Hepatocyte (in vitro differentiated cells): Measurements from ENCODE around the gene MBD6. TPM values are rescaled to one million over a fixed set of nuclear protein-coding genes. Genes with fewer than 3 reads are reported as not detected.
A peak's percentile ranks its signal among the peaks of the same experiment; 100 is the strongest.
"Not testable (repeated sequence)": the region's sequence is repeated elsewhere in the genome, so short reads cannot be mapped to it uniquely, and the experiment has no call there.

Experiments used
- DNase-seq: peaks from one replicate; pipeline ENCODE4 v3.0.0-alpha.2; 2016; ENCODE audit warnings: low spot score
- H2AFZ ChIP-seq: fragments of 200-600 bp; sonication (generic); 2 replicates; pipeline ENCODE4 v1.6.0; 2016; ENCODE audit warnings: antibody characterized with exemption, mild to moderate bottlenecking
- H3K27ac ChIP-seq: fragments of 200-600 bp; sonication (generic); 2 replicates; pipeline ENCODE4 v1.5.1; 2016; ENCODE audit warnings: mild to moderate bottlenecking
- H3K27me3 ChIP-seq: fragments of 200-600 bp; sonication (generic); 2 replicates; pipeline ENCODE4 v1.6.1; 2016
- H3K36me3 ChIP-seq: fragments of 200-600 bp; sonication (generic); replicated peaks from 2 replicates; pipeline ENCODE4 v1.5.1; 2016; ENCODE audit warnings: low read depth; ENCODE audit not compliant: insufficient read depth
- H3K4me1 ChIP-seq: fragments of 200-600 bp; sonication (generic); 2 replicates; pipeline ENCODE4 v1.5.1; 2016; ENCODE audit warnings: mild to moderate bottlenecking, moderate library complexity; ENCODE audit not compliant: insufficient read depth
- H3K4me2 ChIP-seq: fragments of 200-600 bp; sonication (generic); 2 replicates; pipeline ENCODE4 v1.6.0; 2016
- H3K4me3 ChIP-seq: fragments of 200-600 bp; sonication (generic); 2 replicates; pipeline ENCODE4 v1.5.1; 2016; ENCODE audit warnings: mild to moderate bottlenecking
- H3K79me2 ChIP-seq: fragments of 200-600 bp; sonication (generic); 2 replicates; pipeline ENCODE4 v1.6.0; 2017; ENCODE audit warnings: mild to moderate bottlenecking
- H3K9me2 ChIP-seq: fragments of 200-600 bp; sonication (generic); replicated peaks from 2 replicates; pipeline ENCODE4 v1.6.0; 2017; ENCODE audit warnings: mild to moderate bottlenecking; ENCODE audit not compliant: insufficient read depth
- H3K9me3 ChIP-seq: fragments of 200-600 bp; sonication (generic); 2 replicates; pipeline ENCODE4 v1.5.1; 2016; ENCODE audit warnings: low read depth, mild to moderate bottlenecking
- H4K20me1 ChIP-seq: fragments of 200-600 bp; sonication (generic); 2 replicates; pipeline ENCODE4 v1.6.0; 2016; ENCODE audit warnings: mild to moderate bottlenecking; ENCODE audit not compliant: insufficient read depth, poor library complexity, severe bottlenecking
- CTCF ChIP-seq: fragments of 200-600 bp; sonication (generic); IDR thresholded peaks from 2 replicates; pipeline ENCODE4 v1.5.1; 2016; ENCODE audit warnings: antibody characterized with exemption, mild to moderate bottlenecking; ENCODE audit not compliant: poor library complexity
- EZH2 ChIP-seq: fragments of 200-600 bp; sonication (generic); IDR thresholded peaks from 2 replicates; pipeline ENCODE4 v1.6.1; 2016; ENCODE audit warnings: antibody characterized with exemption, mild to moderate bottlenecking, borderline replicate concordance
- EZH2phosphoT487 ChIP-seq: fragments of 200-600 bp; sonication (generic); IDR thresholded peaks from one replicate; pipeline ENCODE4 v1.6.1; 2018; ENCODE audit warnings: antibody characterized with exemption, mild to moderate bottlenecking, low read depth, moderate library complexity; ENCODE audit not compliant: unreplicated experiment, severe bottlenecking
- WGBS: methylation state at CpG from one replicate; pipeline ENCODE4 v1.1.6; 2016; ENCODE audit warnings: low lambda C conversion rate; ENCODE audit errors: missing lambda C conversion rate; 5-methylcytosine and 5-hydroxymethylcytosine counted together
- polyA plus RNA-seq: library from polyadenylated mRNA; unstranded; fragments of >200 nt; fragmentation: Nextera tagmentation; extraction: Ambion mirVana; gene quantifications from 2 replicates; pipeline ENCODE4 v1.2.1, GENCODE V29; 2016
- total RNA-seq: library from RNA; depleted of rRNA; stranded (reverse); fragments of >200 nt; gene quantifications from 2 replicates; pipeline ENCODE4 v1.2.3, GENCODE V29; 2014

The MBD6 gene
- total and polyA plus RNA-seq, 2 experiments from 2014 or later = 7.0 to 35.2 TPM

DNA sequence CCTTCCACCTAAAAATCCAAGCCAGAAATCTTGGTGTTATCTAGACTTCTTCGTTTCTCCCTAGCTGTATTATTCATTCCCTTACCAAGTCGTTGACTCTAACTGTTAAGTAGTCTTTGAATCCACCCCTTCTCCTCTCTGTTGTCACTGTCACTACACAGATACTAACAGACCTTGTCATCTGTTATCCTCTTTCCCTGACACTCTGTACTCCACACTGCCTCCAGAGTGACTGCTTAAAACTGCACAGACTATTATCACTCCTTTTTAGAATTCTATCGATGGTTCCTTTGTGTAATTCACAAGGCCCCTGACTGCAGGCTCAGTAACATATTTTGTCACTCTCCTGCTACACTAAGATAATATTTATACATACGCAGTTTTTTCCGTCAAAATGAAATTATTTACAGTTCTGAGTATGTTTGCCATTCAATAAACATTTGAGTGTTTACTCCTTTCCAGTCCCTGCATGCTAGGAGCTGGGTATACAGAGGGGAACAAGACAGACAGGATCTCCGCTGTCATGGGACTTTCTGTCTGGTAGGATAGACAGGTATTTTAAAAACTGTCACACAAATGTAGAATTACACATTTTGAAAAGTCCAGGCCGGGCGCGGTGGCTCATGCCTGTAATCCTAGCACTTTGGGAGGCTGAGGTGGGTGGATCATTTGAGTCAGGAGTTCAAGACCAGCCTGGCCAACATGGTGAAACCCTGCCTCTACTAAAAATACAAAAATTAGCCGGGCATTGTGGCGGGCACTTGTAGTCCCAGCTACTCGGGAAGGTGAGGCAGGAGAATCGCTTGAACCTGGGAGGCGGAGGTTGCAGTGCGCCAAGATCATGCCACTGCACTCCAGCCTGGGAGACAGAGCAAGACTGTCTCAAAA, 31.0 kb upstream of the MBD6 start:
- WGBS = 95% methylated on average over 15 of the region's 15 CpGs
- Histone ChIP-seq H2AFZ (no peak overlapping the region), H3K4me1 (peaks cover 11% of the 10 kb centered on the region), H3K27ac (no peak overlapping the region), H3K79me2 (peaks cover 27% of the 10 kb centered on the region), H3K9me3 (no peaks in the 10 kb centered on the region), H3K9me2 (no peaks in the 10 kb centered on the region), H3K36me3 (no peaks in the 10 kb centered on the region), H3K27me3 (no peaks in the 10 kb centered on the region), H3K4me2 (no peak overlapping the region), H3K4me3 (no peak overlapping the region), H4K20me1 (peaks cover 2% of the 10 kb centered on the region)
- peak; percentile 8 for TF ChIP-seq CTCF
- TF ChIP-seq EZH2phosphoT487 = no peak
- TF ChIP-seq EZH2 = no peak
- no peak for DNase-seq

- not testable (repeated sequence) for H3K36me3 ChIP-seq, H3K4me1 ChIP-seq, H3K27ac ChIP-seq, H3K9me2 ChIP-seq, H4K20me1 ChIP-seq, H3K79me2 ChIP-seq, DNase-seq, H3K27me3 ChIP-seq, H3K9me3 ChIP-seq, H2AFZ ChIP-seq, H3K4me2 ChIP-seq, H3K4me3 ChIP-seq
- WGBS = 96% methylated on average over 10 of the region's 48 CpGs
Measured at GRCh38 chr12:57495051-57495701, 27.4 kb upstream of the MBD6 start.

DNA sequence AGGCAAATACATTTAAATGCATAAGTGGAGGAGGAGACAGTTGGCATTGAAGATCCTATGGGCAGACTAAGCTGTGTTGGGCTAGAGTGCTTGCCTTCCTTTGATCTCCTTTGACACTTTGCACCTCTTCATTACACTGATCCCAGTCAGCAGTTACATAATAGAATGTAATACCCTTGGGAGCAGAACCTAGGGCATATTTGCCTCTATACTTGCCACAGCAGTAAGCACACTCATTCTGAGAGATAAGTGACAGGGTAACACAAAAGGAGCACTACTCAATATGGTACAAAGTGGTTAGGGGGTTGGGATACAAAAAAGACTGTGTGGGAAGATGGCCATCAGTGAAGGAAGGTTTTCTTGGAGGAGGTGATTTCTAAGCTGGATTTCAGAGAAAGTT, 25.8 kb upstream of the MBD6 start:
- Histone ChIP-seq H3K27me3 (no peaks in the 10 kb centered on the region), H3K9me2 (no peaks in the 10 kb centered on the region), H3K36me3 (no peaks in the 10 kb centered on the region), H3K4me1 (no peaks in the 10 kb centered on the region), H3K79me2 (no peaks in the 10 kb centered on the region), H3K9me3 (no peaks in the 10 kb centered on the region), H3K27ac (no peak overlapping the region), H4K20me1 (no peaks in the 10 kb centered on the region), H2AFZ (no peak overlapping the region), H3K4me3 (no peak overlapping the region), H3K4me2 (no peak overlapping the region)
- no peak for TF ChIP-seq EZH2phosphoT487
- TF ChIP-seq CTCF = no peak
- no peak for TF ChIP-seq EZH2
- DNase-seq = no peak
